Activated effector memory CD4-positive, alpha-beta T cell treated with anti-CD3 and anti-CD28 coated beads, Interleukin-2, amount 50 U/mL, for 16 hours (primary cell): ENCODE measurements around the gene HNF1B.

Experiments
- DNase-seq: peaks from one replicate; pipeline ENCODE4 v3.0.0-alpha.2; 2020

The HNF1B gene

DNA sequence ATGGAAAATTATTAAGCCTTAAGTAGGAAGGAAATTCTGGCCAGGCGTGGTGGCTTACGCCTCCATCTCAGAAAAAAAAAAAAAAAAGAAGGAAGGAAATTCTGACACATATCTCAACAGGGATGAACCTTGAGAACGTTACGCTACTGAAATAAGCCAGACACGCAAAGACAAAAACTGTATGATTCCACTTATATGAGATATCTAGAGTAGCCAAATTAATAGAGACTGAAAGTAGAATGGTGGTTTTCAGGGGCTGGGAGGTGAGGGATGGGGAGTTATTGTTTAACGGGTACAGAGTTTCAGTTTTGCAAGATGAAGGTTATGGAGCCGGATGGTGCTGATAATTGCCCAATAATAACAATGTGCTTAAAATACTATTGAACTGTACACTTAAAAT lies 16.2 kb upstream of the HNF1B start:
- DNase-seq = no peak

DNA sequence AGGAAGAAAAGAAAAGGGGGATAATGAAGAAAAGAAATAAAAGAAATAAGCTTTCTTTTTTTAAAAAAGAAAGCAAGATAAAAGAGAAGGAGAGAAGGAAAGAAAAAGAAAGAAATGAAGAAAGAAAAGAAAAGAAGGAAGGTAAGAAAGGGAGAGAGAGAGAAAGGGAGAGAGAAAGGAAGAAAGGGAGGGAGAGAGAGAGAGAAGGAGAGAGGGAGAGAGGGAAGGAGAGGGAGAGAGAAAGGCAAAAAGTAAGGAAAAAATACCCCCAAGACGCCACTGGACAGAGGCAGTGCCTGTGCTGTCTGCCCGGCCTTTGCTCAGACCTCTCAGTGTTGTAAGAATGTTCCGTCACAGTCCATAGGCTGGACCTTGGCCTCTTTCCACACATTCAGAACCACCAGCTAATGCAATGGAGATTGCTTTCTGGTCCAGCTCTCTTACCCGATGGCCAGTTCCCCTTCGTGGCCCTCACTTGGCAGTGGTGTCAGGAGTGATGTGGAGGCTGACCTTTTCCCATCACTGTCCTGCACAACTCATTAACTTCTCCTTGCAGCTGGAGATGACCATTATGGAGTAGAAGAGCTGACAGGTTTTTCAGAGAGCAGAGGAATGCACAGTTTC lies 14.3 kb upstream of the HNF1B start:
- no peak for DNase-seq

DNA sequence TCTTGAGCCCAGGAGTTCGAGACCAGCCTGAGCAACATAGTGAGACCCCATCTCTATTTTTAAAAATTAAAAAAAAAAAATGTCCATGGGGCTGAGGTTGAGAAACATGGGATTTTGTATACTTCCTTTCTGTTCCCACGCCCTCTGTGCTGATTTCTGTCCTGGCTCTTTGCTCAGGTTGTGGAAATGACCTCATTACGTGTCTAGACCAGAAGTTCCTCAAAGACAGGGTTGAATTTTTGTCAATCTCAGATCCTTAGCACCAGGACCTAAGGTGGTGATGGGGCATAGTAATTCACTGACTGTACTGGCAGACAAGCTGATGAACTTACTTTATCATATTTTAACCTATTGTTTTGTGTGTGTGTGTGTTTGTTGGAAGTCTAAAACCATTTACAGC lies 11.2 kb upstream of the HNF1B start:
- DNase-seq = no peak

DNA sequence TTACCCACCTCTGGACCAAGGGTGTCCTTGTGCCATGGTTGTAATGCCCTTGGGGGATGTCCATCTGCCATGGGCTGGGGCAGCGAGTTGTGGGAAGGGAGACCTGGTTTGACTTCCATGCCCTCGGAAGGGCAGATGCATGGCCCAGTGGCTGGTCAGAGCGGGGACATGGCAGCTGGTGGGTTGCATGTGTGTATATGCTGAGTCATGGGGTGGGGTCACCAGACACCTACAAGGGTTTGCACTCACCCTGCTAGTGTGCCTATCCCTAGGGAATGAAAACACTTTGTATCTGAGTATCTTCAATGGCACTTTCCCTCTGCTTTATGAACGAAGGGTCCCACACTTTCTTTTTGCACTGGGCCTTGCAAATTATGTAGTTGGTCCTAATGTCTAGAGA lies 10.6 kb upstream of the HNF1B start:
- DNase-seq = no peak

DNA sequence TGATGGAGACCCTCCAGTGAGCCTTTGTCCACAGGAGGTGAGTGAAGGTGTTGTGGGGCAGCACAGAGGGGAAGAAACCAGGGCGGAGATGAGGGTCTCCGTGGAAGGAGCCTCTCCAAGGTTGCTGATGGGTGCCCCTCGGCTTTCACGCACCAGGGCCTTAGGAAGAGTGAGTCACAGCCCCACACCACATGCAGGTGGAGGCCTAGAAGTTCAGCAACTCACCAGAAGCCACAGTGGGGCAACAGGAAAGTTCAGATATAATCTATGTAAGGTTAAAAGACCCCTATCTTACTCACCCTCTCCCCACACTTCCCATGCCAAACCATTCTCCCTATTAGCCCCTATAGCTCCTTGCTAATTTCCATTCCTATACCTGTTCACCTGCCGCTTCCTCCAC lies 9.5 kb upstream of the HNF1B start:
- DNase-seq = no peak

DNA sequence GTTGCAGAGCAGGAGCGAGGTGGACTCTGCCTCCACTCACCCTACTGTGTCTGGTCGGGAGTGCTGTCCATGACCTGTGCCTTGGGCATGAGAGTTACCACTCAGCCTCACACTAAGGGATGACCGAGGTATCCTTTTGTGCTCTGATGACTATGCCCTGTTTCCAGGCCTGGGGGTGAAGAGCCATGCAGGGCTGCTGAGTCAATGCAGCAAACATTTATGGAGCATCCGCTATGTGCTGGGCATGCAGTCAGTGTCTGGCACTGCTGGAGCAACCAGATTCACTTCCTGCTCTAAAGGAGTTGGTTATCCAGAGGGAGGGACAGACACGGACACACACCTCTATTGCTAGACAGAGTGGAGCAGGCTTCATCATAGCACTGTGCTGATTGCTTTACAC lies 7.6 kb upstream of the HNF1B start:
- no peak for DNase-seq

DNA sequence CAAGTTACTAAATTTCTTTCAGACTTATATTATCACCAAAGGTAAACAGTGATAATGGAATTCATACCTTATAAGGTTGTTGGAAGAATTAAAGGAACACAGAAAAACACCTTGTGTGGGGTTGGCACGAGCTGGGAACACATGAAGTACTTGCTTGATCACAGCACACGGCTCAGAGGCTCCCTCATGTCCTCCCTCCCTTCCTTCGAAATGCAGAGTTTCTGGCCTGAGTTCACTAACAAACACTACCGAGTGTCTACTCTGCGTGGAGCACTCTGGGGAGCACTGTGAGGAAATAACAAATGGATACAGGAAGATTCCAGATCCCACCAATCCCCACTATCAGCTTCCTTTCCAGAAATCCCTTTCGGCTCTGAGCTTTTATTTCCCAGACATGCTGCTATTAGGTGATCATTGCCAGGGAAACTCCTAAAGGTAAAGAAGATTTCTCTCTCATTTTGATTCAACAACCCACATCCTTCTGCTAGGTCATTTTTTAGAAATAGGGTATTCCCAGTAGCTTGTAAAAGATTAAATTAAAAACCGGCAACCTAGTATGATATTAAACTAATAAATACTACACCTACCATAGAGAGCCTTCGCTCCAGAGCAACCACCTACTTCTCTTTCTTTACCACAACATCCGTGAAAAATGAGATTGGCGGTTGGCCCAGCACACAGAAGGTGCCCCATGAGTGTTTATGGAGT lies 6.1 kb upstream of the HNF1B start:
- DNase-seq = no peak

DNA sequence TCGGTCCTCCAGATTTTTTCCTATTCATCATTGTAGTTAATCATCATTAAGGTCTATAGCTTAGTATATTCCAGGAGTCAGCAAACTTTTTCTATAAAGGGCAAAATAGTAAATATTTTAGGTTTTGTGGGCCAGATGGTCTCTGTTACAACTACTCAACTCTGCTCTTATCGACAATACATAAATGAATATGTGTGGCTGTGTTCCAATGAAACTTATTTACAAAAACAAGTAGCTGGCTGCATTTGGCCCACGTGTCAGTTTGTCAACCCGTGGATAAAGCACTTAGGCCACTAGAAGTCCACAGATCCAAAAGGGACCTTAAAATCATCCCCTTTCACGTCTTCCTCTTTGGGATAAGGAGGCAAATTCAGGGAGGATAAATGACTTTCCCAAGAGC lies 5.4 kb upstream of the HNF1B start:
- no peak for DNase-seq

DNA sequence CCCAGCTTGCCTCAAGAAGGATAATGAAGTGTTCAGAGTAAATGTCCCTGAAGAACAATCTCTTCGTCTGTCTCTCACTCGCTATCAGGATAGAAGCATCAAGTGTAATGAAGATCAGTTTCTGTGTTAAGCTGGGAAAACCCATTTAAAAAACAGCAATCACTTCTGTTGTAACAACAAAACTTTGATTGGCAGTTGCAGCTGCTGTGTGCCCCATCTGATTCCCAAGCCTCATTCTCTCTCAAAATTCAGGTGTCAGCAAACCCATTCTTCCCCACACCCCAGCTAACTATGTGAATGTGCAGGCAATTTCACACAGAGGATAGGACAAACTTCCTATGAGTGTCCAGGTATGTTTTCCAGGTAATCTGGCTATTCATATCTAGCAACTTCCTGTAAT lies 2.4 kb upstream of the HNF1B start:
- DNase-seq = no peak

DNA sequence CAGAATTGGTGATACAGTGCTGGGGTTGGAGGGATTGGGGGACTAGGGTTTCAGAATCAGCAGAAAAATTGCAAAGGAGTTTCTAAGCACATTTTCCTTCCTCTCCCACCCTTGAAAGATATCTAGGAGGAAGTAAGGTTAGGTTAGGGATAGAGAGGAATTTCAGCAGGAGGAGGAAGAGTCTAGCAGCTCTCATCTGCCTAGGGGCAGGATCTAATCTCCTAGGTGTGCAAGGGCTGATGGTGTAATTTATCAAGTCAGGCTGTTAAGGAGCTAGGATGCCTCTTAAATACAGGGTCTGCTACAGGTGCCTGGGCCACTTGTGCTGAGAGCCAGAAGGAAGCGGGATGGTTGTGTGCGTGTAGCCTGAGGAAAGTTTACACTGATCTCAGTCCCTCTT lies 1.8 kb upstream of the HNF1B start:
- DNase-seq = no peak

DNA sequence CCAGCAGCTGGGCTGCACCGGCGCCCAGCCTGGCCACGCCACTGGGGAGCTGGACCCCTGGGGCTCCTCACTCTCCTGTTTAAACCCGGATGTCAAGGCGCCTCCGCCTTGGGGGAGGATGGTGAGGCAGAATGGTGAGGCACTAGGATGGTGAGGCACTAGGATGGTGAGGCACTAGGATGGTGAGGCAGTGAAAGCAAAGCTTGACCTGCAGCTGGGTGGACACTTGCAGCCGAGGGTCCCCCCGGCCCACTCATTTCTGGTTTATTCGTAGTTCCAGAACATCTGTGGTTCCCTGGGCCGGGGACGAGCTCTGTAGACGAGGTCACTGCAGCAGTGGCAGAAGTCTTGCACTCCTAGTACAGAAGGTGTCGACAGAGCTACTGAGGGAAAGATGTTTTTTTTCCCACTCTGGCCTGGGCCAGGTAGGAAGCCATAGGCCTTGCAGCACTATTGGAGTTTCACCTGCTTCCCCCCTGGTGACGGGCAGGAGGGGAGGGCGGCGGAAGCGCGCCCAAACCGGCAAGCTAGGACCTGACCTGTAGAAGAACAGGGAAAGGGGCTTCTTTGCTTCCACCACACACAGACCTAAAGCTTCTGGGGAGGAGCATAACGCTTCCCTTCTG lies 1.1 kb upstream of the HNF1B start:
- no peak for DNase-seq

DNA sequence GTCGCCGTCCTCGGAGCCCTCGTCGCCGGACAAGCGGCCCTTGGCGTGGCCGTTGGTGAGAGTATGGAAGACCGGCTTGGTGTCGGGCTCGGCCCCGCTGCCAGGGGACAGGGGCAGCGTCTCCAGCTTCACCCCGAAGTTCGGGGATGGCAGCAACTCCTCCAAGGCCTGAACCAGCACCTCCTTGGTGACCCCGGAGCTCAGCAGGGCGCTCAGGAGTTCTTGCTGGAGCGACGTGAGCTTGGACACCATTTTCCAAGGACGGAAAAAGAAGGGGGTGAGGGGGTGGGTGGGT lies 279 bp downstream of the HNF1B start:
- no peak for DNase-seq

DNA sequence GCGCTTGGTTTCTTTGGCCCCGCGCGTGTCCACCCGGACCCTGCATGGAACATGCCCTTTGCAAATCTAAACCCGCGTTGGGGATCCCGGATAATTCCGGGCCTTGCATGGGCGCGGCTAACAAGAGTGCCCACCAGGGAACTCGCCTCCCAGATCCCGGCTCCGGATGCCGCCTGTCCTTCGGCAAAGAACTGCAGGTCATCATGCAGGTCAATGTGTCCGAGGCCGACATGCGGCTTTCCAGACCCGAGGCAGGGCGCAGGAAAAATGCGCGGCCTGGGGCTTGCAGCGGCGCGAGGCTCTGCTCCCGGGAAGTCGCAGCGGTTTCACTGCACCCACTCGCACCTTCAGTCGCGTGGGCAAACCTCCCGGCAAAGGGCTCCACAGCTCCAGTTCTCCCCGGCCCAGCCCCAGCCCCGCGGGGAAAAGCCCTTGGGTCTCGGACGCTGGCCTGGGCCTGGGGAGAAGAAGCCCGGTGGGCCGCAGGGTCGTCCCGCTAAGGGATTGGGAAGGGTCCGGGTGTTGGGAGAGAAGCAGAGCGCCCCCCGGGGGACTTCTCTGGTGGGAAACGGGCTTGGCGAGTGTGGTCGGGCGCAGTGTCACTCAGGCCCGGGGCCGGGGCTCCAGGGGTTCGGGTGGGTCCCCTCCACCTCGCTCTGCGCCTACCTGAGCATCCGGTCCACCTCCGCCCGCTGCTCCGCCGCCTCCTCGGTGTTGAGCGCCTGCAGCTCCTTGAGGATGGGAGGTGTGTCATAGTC lies 805 bp downstream of the HNF1B start:
- no peak for DNase-seq

DNA sequence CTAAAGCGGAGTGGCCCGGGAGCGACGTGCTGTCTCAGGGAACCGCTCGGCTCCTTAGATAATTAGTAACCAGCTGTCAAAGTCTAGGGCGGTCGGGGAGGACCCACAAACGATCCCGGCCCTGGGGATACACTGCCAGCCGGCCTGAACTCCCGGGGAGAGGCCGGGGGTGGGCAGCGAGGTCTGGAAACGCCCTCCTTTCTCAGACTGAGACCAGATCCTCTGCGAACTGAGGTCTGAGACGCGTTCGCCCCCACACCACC lies 1.3 kb downstream of the HNF1B start:
- DNase-seq = no peak

DNA sequence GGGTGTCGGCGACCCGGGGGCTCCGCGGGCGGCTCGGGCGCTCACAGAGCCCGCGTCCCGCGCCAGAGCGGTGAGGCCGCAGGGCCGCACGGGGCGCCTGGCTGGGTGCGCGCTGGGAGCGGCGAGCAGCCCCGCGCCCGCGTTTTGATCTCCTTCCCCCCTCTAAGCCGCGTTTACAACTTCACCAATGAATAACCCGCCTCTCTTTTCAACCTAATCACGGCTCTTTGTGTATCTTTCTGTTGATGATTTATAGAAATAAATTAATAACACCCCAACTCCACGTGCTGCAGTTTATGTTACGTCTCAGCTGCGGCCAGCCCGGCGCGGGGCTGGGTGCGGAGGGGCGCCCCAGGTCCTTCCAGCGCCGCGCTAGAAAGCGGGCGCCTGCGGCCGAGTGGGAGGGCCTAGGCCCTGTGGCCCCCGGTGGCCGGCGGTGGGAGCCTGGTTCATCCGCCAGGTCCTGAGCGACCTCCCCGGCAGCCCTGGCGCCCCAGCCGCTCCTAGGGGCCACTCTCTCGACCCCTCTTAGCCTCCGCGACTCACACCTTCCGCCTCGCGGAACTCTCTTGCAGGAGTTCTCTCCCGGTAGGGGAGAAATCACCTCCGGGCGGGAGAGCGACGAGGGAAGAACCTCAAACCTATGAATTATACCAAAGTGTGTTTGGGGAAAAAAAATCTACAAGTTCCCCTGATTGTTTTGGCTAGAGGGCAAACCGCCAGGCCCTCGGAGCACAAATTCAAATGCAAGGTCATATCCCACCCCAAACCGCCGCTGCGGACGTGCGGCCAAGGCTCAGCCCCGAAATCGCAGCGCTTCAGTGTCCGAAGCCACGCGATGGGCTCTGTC lies 1.9 kb downstream of the HNF1B start:
- DNase-seq = peak; percentile 60

DNA sequence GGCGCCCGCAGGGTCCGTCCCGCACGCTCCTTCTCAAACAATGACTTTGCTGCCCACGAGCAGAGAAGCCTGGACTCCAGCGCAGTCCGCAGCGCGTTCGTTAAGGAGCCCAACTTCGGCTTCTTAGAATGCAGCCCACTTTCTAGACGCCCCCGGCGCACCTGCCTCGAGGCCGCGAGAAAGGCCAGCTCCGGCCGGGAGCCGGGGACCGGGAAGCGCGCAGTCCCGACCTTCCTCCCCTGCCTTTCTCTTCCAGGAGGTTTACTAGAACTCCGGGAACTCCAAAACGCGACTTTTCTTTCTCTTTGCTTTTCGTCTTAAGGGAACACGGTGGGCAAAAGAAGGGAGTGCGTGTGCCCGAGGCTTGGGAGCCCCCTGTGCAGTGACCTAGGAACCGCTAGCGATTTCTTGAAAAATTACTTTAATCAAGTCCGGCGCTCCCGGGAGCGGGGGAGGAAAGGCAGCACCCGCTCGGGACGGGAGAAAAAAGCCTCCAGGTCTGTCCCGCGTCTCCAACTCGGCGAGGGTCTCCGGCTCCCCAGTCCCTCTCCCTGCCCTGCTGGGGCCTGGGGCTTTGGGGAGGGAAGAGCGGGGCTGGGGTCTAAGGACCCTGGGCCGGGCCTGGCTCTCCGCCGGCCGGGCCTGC lies 2.6 kb downstream of the HNF1B start:
- DNase-seq = peak; percentile 60

DNA sequence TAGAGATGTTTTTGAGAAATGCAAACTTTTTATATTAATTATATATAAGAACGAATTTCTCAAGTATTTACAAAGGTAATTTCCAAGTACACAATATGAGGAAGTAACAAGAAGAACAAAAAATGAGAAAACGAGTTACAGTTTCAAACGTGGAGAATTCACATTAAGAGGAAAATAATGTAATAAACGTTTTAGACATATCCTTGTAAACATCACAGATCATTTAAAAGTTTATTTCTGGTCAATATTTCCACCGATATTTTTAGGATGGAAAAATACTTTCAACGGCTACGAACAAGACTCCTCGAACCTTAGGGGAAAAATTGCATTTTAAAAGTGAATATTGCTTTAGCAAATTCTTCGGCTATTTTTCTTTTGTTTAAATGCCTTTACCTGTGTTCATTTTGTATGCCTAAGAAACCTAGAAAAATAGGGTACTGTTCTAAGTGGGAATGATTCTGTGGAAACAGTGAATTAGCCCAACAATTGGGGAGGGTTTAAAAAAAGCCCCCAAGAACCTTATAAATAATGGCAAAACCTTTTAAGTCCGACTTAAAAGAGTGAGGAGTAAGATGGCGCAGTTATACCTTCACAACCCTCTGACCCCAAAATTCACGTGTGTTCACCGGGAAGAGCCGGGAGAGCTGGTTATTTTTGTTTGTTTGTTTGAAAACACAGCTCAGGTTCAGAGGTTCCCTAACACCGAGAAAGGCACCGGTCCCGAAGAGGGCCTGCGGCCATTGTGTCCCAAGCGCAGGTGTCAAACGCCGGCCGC lies 3.3 kb downstream of the HNF1B start:
- DNase-seq = no peak

DNA sequence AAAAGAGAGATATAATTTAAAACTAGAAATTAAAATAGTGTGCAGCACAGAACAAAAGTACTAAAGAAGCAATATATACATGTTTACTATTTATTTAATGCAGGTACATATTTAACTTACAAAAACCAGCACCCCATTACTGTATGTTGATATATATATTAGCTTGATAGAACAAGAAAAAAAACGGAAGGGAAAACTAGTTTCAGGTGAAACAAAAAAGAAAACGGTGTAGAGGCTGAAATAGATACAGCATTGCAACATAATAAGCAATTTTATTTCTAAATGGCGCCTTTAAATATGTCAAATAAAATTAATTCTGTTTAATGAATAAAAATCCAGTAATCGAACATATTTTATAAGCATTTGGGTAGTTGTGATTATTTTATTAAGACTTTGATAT lies 3.9 kb downstream of the HNF1B start:
- DNase-seq = no peak

DNA sequence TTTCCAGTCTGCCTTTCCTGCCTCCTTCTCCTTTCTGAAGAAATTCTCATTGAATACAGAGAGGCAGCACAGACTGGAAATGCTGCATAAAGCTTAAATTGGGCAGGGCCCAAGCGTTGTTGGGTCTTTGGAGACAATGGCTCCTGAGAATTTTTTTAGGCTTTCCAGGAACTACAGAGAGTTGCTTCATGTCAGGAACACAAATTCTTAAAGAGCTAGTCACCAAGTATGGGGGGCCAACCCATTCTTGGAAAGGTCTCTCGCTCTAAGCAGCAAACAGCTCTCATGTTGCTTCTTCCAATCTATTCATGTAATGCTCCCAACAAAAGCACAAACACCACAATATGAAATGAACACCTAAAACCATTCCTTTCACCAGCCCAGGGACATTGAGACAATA lies 6.9 kb downstream of the HNF1B start:
- DNase-seq = no peak

DNA sequence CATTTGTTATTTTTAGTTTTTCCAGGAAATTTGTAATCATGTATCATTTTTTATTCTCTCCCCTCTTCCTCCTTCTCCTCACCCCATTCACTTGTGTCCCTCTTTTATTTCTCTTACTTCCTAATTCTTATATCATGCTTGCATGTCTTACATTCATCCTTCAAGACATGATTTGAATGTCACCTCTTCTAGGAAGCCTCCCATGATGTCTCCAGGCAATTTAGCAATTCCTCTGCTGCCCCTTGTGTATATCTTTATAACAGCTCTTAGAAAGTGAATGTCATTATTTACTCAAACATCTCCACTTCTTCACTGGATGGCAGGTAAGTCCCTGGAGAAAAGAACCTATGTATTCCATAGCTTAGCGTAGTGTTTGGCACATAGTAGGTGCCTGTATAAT lies 7.8 kb downstream of the HNF1B start:
- DNase-seq = no peak

DNA sequence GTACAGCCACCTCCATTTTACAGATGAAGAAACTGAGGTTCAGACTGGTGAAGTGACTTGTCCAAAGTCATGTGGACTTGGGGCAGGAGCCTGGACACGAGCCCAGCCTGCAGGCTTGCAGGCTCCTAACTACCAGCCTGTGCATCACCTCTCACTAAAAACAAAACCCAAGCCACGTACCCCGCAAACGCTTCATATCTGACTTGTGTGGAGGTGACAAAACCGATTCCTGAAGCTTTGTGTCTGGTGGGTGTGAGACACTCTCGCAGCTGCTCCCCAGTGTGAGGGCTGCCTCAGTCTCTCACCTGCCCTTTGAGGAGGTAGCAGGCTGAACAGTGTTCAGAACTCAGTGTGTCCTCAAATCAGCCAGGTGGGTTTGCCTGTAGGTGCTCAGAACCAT lies 8.4 kb downstream of the HNF1B start:
- no peak for DNase-seq

DNA sequence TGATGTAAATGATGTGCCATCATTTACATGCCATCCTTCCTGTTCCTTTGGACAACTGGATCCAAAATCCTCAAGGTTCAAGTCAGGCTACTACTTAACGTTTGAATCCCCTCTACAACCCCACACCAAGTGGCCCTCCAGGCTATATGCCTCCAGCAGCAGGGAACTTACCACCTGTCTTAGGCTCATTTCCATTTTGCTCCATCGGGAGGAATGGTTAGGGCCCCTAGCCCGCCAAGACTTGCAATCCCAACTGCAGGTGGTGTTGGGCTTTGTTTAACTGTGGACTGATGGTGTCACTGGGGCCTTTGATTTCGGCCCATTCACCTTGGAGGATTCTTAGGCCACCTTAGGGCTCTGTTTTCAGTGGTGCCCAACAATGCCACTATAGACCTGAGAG lies 9.7 kb downstream of the HNF1B start:
- DNase-seq = peak; percentile 24
